K562 (cell line): ENCODE data around the gene EML5. TPM values are rescaled to one million over a fixed set of nuclear protein-coding genes. Genes with fewer than 3 reads are reported as not detected.

Experiments used
- ARHGAP35 ChIP-seq: fragments of 450-650 bp; IDR thresholded peaks from 2 replicates; pipeline ENCODE4 v1.6.1; 2018; ENCODE audit not compliant: partially characterized antibody
- CREB1 ChIP-seq, 2 experiments: sonication (generic) in 1 of 2; formaldehyde crosslinking in 1 of 2; IDR thresholded peaks; 2 replicates each; pipeline versions ENCODE4 v1.6.1 to v1.8.0; 2012 to 2022; ENCODE audit warnings: inconsistent platforms in 1 of 2, mild to moderate bottlenecking in 1 of 2, missing genetic modification reagents in 1 of 2, moderate library complexity in 1 of 2
- ELF4 ChIP-seq: fragments of 450-650 bp; formaldehyde crosslinking; IDR thresholded peaks from 2 replicates; pipeline ENCODE4 v1.4.0; 2022; ENCODE audit warnings: missing genetic modification characterization
- FUS ChIP-seq: fragments of 200-400 bp; formaldehyde crosslinking; optimal IDR thresholded peaks from 2 replicates; pipeline ENCODE3; 2017; ENCODE audit warnings: low read depth, low read length
- GATAD2A ChIP-seq: fragments of 450-650 bp; IDR thresholded peaks from 2 replicates; pipeline ENCODE4 v1.6.1; 2017
- HMGN3 ChIP-seq: IDR thresholded peaks from 2 replicates; pipeline ENCODE4 v1.6.1; 2011; ENCODE audit warnings: borderline replicate concordance, low read depth, mild to moderate bottlenecking, mixed read lengths, low read length; ENCODE audit not compliant: insufficient read length; ENCODE audit errors: extremely low read depth
- JUN ChIP-seq, 2 experiments: sonication (generic) in 1 of 2; formaldehyde crosslinking in 1 of 2; IDR thresholded peaks; 2 replicates each; pipeline versions ENCODE4 v1.6.1 to v1.8.0; 2012 to 2022; ENCODE audit warnings: borderline replicate concordance in 2 of 2, mild to moderate bottlenecking in 2 of 2, improper control_type of control experiment in 1 of 2, low read depth in 1 of 2, low read length in 1 of 2, missing genetic modification reagents in 1 of 2
- MAFG ChIP-seq: fragments of 450-650 bp; conservative IDR thresholded peaks from 2 replicates; pipeline ENCODE4 v1.6.1; 2016; ENCODE audit warnings: missing genetic modification characterization, missing compliant biosample characterization
- NFYB ChIP-seq: IDR thresholded peaks from 2 replicates; pipeline ENCODE4 v1.6.1; 2011; ENCODE audit warnings: mild to moderate bottlenecking, moderate library complexity; ENCODE audit not compliant: insufficient read length; ENCODE audit errors: extremely low read depth
- PPARD ChIP-seq: fragments of 250-450 bp; sonication (Bioruptor Pico); IDR thresholded peaks from 2 replicates; pipeline ENCODE4 v1.8.0; 2022; ENCODE audit warnings: inconsistent platforms, mild to moderate bottlenecking, moderate library complexity
- RFX7 ChIP-seq: fragments of 250-450 bp; sonication (Bioruptor Pico); IDR thresholded peaks from 2 replicates; pipeline ENCODE4 v1.5.1; 2021; ENCODE audit warnings: mild to moderate bottlenecking
- SUPT5H ChIP-seq: fragments of 450-650 bp; IDR thresholded peaks from 2 replicates; pipeline ENCODE4 v1.6.1; 2016
- TBP ChIP-seq: optimal IDR thresholded peaks from 2 replicates; pipeline ENCODE3; 2011; ENCODE audit warnings: low read depth, low read length, improper control_type of control experiment
- TGIF2 ChIP-seq: sonication (generic); formaldehyde crosslinking; IDR thresholded peaks from 2 replicates; pipeline ENCODE4 v1.8.1; 2022; ENCODE audit warnings: mild to moderate bottlenecking, missing genetic modification reagents, moderate library complexity
- ZFP1 ChIP-seq: fragments of 450-650 bp; formaldehyde crosslinking; IDR thresholded peaks from 2 replicates; pipeline ENCODE4 v1.4.0; 2020; ENCODE audit warnings: mild to moderate bottlenecking, mixed read lengths
- ZNF354B ChIP-seq: fragments of 250-450 bp; sonication (Bioruptor Pico); IDR thresholded peaks from 2 replicates; pipeline ENCODE4 v1.4.0; 2020
- polyA plus RNA-seq, 8 experiments: library from polyadenylated mRNA; depleted of rRNA in 4 of 8; stranded (reverse) in 5 of 8; unstranded in 3 of 8; fragments of >200 nt; fragmentation: Nextera tagmentation in 2 of 8; fragmentation: Illumina TruSeq in 1 of 8; extraction: Ambion mirVana in 2 of 8; extraction: Trizol in 1 of 8; gene quantifications; 2 replicates each; pipeline versions ENCODE4 v1.2.1 to v1.2.3, GENCODE V29; 2011 to 2014; ENCODE audit warnings: inconsistent platforms in 1 of 8, missing spikeins in 1 of 8
- total RNA-seq, 7 experiments: library from RNA; depleted of rRNA in 6 of 7; stranded (reverse); fragments of >200 nt in 6 of 7; fragmentation: Illumina TruSeq in 2 of 7; extraction: Trizol in 2 of 7; gene quantifications; 2 replicates each; pipeline versions ENCODE4 v1.2.1 to v1.2.3, GENCODE V29; 2011 to 2021; ENCODE audit warnings: low replicate concordance in 1 of 7
- TF ChIP-seq, protein P1 (sequence below): fragments of 250-450 bp; sonication (Bioruptor Pico); IDR thresholded peaks from 2 replicates; pipeline ENCODE4 v1.4.0; 2020; ENCODE audit warnings: mild to moderate bottlenecking, moderate library complexity
- TF ChIP-seq, protein P2 (sequence below): sonication (generic); formaldehyde crosslinking; IDR thresholded peaks from 2 replicates; pipeline ENCODE4 v1.8.0; 2022; ENCODE audit warnings: missing genetic modification reagents, mild to moderate bottlenecking, moderate library complexity, borderline replicate concordance
- TF ChIP-seq, protein P3 (sequence below), 2 experiments: fragments of 450-650 bp in 1 of 2; sonication (generic) in 1 of 2; formaldehyde crosslinking; conservative IDR thresholded peaks; 2 replicates each; pipeline versions ENCODE4 v1.4.0 to v1.8.1; 2020 to 2022; ENCODE audit warnings: mild to moderate bottlenecking in 1 of 2, missing genetic modification reagents in 1 of 2
- TF ChIP-seq, protein P4 (sequence below), 2 experiments: IDR thresholded peaks; 2 replicates each; pipeline ENCODE4 v1.6.1; 2012; ENCODE audit warnings: improper control_type of control experiment in 2 of 2, low read depth in 2 of 2, low read length in 2 of 2, borderline replicate concordance in 1 of 2
- TF ChIP-seq, protein P5 (sequence below): sonication (generic); formaldehyde crosslinking; IDR thresholded peaks from 2 replicates; pipeline ENCODE4 v1.9.0; 2022; ENCODE audit warnings: mild to moderate bottlenecking, missing genetic modification reagents

Gene EML5
- total and polyA plus RNA-seq, 9 of the 15 experiments (the other 6 are each of a cell fraction or from before 2014, with no cell fraction given), result 0.06 to 0.34 (median 0.22) TPM

DNA sequence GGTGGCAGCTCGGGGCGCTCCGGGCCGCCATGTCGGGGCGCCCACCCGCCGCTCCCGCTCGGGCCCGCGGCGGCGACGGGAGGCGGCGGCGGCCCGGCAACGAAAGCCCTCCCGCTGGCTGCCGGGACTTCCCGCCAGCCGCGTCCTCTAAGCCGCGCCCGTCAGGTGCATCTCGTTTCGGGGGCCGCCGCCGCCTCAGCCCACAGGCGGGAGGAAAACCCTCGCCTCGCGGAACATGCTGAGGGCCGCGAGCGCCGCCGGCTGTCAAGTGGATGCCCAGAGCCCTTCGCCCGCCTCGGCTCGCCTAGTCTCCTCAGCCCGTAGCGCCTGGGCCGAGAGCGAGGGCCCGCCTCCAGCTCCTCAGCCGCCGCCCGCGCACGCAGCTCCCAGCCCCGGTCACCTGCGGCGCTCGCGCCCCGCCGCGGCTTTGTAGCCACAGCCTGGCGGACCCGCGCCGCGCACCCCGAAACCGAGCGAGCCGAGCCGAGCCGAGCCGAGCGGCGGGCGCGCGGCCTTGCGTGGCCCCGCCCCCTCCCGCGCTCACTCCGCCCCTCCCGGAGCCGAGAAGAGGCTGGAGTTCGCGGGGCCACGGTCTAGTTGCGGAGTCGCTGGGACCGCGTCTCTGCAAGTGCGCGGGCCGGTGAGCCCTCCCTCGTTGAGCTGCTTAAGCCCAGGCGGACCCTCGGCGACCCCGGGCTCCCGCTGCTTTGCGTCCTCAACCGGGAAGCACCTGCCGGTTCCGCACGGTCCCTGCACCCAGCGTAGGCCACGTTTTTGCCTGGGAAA is at the start of gene EML5 (continued):
- TF ChIP-seq TGIF2 (CRISPR knock-in tag), result no peak
- no peak for TF ChIP-seq ELF4 (CRISPR knock-in tag)
- no peak for TF ChIP-seq RFX7
- no peak for TF ChIP-seq ARHGAP35
- TF ChIP-seq PPARD (CRISPR knock-in tag), result no peak
- TF ChIP-seq NFYB, result no peak
- TF ChIP-seq, protein P1, sequence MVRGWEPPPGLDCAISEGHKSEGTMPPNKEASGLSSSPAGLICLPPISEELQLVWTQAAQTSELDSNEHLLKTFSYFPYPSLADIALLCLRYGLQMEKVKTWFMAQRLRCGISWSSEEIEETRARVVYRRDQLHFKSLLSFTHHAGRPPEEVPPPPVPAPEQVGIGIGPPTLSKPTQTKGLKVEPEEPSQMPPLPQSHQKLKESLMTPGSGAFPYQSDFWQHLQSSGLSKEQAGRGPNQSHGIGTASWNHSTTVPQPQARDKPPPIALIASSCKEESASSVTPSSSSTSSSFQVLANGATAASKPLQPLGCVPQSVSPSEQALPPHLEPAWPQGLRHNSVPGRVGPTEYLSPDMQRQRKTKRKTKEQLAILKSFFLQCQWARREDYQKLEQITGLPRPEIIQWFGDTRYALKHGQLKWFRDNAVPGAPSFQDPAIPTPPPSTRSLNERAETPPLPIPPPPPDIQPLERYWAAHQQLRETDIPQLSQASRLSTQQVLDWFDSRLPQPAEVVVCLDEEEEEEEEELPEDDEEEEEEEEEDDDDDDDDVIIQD (CRISPR knock-in tag), result no peak
- TF ChIP-seq, protein P2, sequence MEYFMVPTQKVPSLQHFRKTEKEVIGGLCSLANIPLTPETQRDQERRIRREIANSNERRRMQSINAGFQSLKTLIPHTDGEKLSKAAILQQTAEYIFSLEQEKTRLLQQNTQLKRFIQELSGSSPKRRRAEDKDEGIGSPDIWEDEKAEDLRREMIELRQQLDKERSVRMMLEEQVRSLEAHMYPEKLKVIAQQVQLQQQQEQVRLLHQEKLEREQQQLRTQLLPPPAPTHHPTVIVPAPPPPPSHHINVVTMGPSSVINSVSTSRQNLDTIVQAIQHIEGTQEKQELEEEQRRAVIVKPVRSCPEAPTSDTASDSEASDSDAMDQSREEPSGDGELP (CRISPR knock-in tag), result no peak
- TF ChIP-seq, protein P3, sequence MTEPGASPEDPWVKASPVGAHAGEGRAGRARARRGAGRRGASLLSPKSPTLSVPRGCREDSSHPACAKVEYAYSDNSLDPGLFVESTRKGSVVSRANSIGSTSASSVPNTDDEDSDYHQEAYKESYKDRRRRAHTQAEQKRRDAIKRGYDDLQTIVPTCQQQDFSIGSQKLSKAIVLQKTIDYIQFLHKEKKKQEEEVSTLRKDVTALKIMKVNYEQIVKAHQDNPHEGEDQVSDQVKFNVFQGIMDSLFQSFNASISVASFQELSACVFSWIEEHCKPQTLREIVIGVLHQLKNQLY (CRISPR knock-in tag; conservative IDR thresholded peaks at IDR 0.05), result no peak
- no peak for TF ChIP-seq FUS
- no peak for TF ChIP-seq JUN (IDR thresholded peaks at IDR 0.05; ENCODE audit: borderline replicate concordance, low read depth, low read length)
- no peak for TF ChIP-seq JUN (CRISPR knock-in tag; IDR thresholded peaks at IDR 0.05; ENCODE audit: borderline replicate concordance)
- peak; percentile 47; the same call in 1 of the 2 replicates for TF ChIP-seq CREB1 (IDR thresholded peaks at IDR 0.05)
- peak; percentile 42; the same call in 1 of the 2 replicates for TF ChIP-seq CREB1 (CRISPR knock-in tag; IDR thresholded peaks at IDR 0.05)
- TF ChIP-seq ZNF354B, result no peak
- TF ChIP-seq, protein P4, sequence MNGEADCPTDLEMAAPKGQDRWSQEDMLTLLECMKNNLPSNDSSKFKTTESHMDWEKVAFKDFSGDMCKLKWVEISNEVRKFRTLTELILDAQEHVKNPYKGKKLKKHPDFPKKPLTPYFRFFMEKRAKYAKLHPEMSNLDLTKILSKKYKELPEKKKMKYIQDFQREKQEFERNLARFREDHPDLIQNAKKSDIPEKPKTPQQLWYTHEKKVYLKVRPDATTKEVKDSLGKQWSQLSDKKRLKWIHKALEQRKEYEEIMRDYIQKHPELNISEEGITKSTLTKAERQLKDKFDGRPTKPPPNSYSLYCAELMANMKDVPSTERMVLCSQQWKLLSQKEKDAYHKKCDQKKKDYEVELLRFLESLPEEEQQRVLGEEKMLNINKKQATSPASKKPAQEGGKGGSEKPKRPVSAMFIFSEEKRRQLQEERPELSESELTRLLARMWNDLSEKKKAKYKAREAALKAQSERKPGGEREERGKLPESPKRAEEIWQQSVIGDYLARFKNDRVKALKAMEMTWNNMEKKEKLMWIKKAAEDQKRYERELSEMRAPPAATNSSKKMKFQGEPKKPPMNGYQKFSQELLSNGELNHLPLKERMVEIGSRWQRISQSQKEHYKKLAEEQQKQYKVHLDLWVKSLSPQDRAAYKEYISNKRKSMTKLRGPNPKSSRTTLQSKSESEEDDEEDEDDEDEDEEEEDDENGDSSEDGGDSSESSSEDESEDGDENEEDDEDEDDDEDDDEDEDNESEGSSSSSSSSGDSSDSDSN (IDR thresholded peaks at IDR 0.05; ENCODE audit: borderline replicate concordance in 1 of 2, low read depth in 2 of 2, low read length in 2 of 2), result peak; percentile 85 to 88; a peak in 3 of 4 replicates
- 0 out of 2 replicates have a peak, but pooled peaks have one; percentile 35 for TF ChIP-seq SUPT5H
- peak; percentile 25 for TF ChIP-seq HMGN3
- no peak for TF ChIP-seq MAFG (tag)
- no peak for TF ChIP-seq GATAD2A
- TF ChIP-seq, protein P5, sequence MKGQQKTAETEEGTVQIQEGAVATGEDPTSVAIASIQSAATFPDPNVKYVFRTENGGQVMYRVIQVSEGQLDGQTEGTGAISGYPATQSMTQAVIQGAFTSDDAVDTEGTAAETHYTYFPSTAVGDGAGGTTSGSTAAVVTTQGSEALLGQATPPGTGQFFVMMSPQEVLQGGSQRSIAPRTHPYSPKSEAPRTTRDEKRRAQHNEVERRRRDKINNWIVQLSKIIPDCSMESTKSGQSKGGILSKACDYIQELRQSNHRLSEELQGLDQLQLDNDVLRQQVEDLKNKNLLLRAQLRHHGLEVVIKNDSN (CRISPR knock-in tag), result no peak
- TF ChIP-seq ZFP1 (CRISPR knock-in tag), result no peak
- no peak for TF ChIP-seq TBP
